Stimulated activated CD4-positive, alpha-beta T cell treated with anti-CD3 and anti-CD28 coated beads, Interleukin-1b, Interleukin-23, amount 100 ng/mL, for 1 hour (primary cell): ENCODE results near the gene EME1.

ENCODE experiments used
- DNase-seq, 2 donors: peaks; one replicate each; pipeline ENCODE4 v3.0.0-alpha.2; 2020; ENCODE audit warnings: low read depth in 2 of 2

Gene EME1

DNA sequence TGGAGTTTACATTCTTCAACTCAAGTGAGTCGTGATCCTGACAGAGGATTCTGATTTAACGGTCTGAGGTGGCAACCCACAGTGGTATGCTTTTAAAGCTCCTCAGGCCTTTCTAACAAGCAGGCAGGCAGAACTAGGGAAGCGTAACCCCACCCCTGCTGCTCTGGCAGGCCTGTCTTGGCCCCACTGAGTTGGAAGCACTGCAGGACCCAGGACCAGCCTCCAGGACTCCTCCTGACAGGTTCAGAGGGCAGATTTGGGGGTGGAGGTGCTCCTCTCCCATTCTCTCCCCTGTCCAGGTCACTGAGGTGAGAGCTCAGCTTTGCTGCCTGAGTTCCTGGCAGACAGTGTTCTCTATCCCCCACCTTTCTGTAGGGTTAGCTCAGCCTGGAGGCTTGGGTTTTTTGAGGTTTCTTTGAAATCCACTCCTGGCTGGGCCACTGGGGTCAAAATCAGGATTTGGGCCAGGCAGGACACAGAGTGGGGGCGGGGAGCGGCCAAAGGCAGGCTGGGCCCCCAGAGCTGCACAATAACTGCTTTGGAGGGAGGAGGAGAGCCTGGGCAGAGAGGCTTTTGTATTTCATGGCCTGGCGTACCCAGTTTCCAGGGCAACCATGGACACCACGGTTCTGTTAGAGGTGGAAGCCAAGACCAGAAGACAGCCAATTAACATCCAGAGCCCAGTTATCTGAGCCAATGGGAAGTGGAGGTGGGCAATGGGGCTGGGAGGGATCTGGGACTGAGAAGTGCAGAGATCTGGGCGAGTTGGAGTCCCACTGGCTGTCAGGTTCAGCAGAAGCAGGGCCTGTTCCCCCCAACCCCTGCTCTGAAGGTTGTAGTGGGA lies 9.6 kb upstream of the EME1 start:
- no peak for DNase-seq

DNA sequence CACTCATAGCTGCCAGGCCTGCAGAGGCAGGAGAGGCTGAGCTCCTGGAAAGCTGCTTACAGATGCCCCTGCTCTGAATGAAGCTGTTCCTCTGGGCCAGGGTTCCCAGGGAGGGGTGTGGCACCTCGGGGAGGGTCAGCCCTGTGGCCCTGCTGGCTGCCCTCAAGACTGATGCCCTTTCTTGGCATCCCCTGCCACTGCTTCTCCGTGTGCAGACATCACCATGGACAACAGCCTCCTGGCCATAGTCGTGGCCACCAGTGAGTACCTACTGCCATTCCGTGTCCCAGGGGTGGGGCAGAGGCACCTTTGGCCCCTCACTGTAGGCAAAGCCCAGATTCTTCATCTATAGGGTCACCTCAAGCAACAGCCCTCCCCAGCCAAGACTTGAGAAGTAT lies 9.0 kb upstream of the EME1 start:
- no peak for DNase-seq

DNA sequence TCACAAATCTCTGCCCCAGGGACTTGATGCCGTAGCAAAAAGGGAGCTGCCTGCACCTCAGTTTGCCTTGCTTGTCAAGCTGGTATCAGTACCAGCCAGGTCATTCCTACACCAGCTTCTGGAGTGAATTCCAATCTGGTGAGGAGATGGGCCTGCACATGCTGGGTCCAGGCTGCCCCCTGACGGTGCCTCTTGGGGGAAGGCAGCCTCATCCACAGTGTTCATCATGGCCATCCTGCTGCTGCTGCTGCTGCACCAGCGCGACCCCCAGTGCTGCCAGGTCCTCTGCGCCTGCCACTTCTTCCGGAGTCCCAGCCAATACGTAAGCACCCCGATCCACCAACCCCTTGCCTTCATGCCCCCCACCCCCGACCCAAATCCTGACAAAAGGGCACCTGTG lies 8.3 kb upstream of the EME1 start:
- no peak for DNase-seq

GRCh38 chr17:50365165-50365564 lies 7.9 kb upstream of the EME1 start:
- no peak for DNase-seq

GRCh38 chr17:50365649-50366393 lies 7.2 kb upstream of the EME1 start:
- no peak for DNase-seq

DNA sequence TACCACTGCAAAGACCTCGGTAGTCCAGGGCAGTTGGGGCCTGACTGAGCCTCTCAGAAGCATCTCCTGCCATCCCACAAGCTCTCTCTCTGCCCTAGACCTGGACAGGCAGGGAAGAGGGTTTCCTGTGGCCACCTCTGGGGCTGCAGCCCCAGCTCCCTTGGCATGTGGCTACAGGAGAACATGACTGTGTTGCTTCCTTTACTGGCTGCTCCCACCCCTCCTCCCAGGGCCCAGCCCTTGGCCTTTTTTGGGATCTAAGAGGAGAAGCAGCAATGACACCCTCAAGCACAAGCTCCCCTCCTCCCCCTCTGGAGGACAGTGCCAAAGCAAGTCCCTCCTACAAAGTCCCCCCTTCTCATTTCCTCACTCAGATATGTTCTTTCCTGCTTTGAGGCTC lies 5.6 kb upstream of the EME1 start:
- no peak for DNase-seq

DNA sequence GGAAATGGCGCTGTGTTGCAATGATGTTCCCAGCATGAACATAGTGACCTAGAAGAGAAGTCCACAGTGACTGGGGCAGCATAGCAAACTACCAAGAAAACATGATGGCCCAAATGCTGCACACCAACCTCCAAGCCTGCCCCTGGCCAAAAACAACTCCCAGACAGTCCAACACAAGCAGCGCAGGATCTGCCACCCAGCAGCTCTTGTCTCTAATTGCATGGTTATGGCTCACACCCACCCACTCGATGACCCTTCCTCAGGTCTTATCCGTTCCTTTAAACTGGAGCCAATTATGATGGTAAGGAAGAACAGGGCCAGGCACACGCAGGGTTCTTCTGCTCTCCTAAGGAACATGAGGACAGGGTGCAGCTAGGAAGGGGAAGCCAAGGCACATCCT lies 3.0 kb upstream of the EME1 start:
- no peak for DNase-seq

DNA sequence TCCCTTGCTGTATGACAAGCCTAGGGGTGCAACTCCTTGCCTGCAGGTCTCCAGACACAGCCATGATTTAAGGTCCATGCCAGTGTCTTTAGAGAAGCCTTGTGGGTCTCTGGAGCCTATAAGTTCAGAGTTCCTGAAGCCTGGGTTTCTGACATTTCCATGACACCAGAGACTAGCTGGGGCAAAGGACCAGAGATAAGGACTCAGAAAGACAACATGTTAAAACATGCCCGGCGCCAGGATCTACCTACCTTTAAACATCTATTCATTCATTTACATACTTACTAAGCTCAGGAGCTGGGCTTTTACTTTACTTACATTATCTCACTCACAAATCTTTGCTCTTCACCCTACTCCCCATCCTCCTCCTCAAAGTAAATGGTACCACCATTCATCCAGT lies 1.5 kb upstream of the EME1 start:
- DNase-seq = no peak

GRCh38 chr17:50372222-50372757 lies 739 bp upstream of the EME1 start:
- DNase-seq = no peak

DNA sequence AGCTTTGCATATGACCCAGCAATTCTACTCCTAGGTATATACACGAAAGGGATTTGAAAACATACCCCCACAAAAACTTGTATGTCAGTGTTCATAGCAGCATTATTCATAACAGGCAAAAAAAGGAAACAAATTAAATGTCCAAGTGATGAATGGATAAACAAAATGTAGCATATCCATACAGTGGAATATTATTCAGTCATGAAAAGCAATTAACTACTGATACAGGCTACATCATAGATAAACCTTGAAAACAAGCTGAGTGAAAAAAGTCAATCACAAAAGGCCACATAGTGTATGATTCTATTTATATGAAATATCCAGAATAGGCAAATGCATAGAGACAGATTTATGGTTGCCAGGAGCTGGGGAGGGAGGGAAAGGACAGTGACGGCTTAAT lies 676 bp downstream of the EME1 start:
- DNase-seq = no peak

DNA sequence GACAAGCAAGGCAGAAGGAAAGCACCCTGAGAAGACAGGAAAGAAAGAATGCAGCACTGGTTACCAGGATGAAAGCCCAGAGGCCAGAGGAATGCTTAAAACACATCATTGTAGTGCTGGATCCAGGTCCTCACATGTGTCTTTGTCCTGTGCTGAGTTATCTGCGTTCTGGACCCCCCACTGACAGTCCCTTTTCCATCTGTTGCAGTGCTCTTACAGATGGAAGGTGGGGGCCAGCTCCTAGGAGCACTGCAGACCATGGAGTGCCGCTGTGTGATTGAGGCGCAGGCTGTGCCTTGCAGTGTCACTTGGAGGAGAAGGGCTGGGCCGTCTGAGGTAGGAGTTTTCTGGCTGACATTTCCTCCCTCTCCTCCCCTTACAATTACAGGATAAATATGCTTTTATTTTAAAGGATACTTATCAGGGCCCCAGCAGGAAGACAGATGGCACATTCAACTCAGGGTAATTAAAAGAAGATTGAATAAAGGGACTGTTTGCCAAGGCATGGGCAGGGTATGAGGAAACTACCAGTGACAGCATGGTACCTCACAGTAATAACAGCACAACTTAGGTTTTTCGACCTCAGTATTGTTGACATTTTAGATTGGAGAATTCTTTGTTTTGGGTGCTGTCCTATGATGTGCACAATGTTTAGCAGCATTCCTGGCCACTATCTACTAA lies 3.0 kb downstream of the EME1 start:
- DNase-seq = no peak

GRCh38 chr17:50379351-50380132 lies 6.5 kb downstream of the EME1 start:
- no peak for DNase-seq

- DNase-seq = no peak
These were observed 7.6 kb downstream of the EME1 start for GRCh38 chr17:50380369-50381259.

DNA sequence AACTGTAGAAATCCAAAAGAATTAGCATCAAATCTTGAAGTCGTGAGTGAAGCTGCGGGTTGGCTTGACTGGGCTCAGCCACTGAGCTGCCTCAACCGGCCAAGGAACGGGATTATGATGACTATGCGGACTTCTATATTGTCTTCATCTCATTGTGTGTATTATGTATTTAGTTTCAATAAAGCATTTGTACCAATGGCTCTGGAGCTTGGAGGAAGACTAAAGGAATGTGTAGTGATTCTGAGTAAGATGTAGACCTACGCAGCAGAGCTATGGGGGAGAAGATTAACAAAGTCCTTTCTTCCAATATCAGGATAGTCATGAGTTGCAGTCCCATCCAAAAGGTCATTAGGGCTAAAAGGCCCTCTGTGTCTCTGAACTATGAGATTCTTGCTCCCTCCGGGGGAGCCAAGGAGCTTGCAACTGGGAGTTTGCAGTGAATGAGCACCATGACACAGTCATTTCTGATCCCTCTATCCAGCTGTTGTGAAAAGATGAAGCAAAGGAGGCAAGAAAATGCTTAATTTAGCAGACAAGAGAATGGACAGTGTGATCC lies 8.3 kb downstream of the EME1 start:
- DNase-seq = no peak

DNA sequence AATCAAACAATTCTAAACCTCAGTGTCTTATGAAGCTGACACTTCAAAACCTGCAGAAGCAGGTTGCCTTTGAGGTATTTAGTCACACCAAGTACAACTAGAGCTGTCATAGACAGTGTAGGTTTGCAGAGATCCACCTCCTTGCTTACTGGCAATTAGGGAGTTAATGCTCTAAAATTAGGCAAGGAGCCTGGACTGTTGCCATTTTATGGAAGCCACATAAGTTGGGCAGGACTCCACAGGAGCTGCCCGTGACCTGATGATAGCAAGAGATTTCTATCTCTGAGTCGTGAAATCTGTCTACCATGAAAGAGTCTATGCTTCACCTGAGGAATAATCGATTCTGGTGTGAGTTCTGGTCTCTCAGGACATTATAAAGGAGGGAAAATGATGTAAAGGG lies 8.9 kb downstream of the EME1 start:
- DNase-seq = no peak

DNA sequence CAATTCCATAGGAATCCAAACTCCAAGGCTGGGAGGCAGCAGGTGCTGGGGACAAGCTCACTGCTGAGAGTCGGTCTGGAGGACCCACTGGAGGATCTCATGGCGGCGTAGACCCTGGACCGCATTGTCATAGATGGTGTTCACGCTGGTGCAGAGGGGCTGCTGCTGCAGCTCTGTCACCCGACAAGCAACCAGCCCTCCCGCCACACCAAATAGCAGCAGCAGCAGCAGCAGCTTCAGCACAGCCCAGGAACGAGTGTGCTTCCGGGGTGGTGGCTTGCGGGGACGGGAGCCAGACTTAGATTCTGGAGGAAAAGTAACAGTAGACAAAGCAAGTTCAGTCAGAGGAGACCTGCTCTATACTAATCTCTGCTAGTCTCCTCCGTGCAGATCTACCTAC lies 9.9 kb downstream of the EME1 start:
- no peak for DNase-seq

- DNase-seq = no peak
These were observed 13.5 kb downstream of the EME1 start for GRCh38 chr17:50386510-50386909.

DNA sequence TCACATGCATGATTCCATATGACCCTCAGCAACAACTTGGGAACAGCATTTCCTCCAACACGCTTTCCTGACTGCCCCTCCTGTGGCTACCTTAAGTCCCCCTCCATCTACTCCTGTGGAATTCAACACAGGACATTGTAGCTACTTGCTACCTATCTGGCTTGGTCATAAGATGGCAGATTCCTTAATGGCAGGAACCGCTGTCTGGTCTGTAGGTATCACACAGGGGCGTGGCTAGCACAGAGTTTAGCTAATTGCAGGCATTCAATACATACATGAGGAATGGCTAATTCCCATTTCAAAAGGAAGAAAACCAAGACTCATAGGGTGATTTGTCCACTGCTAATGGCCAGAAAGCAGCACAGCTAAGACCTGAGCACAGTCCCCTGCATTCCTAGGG lies 15.7 kb downstream of the EME1 start:
- no peak for DNase-seq

- DNase-seq = no peak
These were observed 16.5 kb downstream of the EME1 start for GRCh38 chr17:50389534-50389933.

- no peak for DNase-seq
These were observed 19.6 kb downstream of the EME1 start for GRCh38 chr17:50392621-50393020.
